ENCODE data around the gene CRTC1.

Gene CRTC1

GRCh38 chr19:18788529-18789421 lies 105.3 kb downstream of the CRTC1 start:
- no peak for TF ChIP-seq CTCF (IDR thresholded peaks at IDR 0.05; ENCODE audit: insufficient read depth, low read depth, low read length, missing control alignments)
- no peak for DNase-seq (ENCODE audit: low read depth)
- H3K4me3 ChIP-seq (ENCODE audit: low read length): no peak overlapping the region

- DNase-seq (ENCODE audit: low read depth): no peak
- H3K4me3 ChIP-seq (ENCODE audit: low read length): no peak overlapping the region
- no peak for TF ChIP-seq CTCF (IDR thresholded peaks at IDR 0.05; ENCODE audit: insufficient read depth, low read depth, low read length, missing control alignments)
Measured at GRCh38 chr19:18789422-18789869, 106.0 kb downstream of the CRTC1 start.

- TF ChIP-seq CTCF (IDR thresholded peaks at IDR 0.05; ENCODE audit: insufficient read depth, low read depth, low read length, missing control alignments): no peak
- no peak for DNase-seq (ENCODE audit: low read depth)
- H3K4me3 ChIP-seq (ENCODE audit: low read length): no peak overlapping the region
Measured at GRCh38 chr19:18789883-18790565, 106.5 kb downstream of the CRTC1 start.

- DNase-seq (ENCODE audit: low read depth): no peak
Measured at GRCh38 chr19:18790566-18791314, 107.3 kb downstream of the CRTC1 start, which contains the start of gene COMP. Gene COMP (minus strand): TSS chr19:18791305. CDS start chr19:18791269, 36 bp downstream.

GRCh38 chr19:18791315-18791678 lies 107.8 kb downstream of the CRTC1 start:
- no peak for TF ChIP-seq CTCF (IDR thresholded peaks at IDR 0.05; ENCODE audit: insufficient read depth, low read depth, low read length, missing control alignments)
- H3K4me3 ChIP-seq (ENCODE audit: low read length): no peak overlapping the region
- no peak for DNase-seq (ENCODE audit: low read depth)

More at GRCh38 chr19:18790566-18791314, 107.3 kb downstream of the CRTC1 start, which contains the start of gene COMP:
- no peak for TF ChIP-seq CTCF (IDR thresholded peaks at IDR 0.05; ENCODE audit: insufficient read depth, low read depth, low read length, missing control alignments)
- no peak within 1 kb of the TSS for H3K4me3 ChIP-seq (ENCODE audit: low read length)

- TF ChIP-seq CTCF (IDR thresholded peaks at IDR 0.05; ENCODE audit: insufficient read depth, low read depth, low read length, missing control alignments): no peak
- H3K4me3 ChIP-seq (ENCODE audit: low read length): no peak overlapping the region
- no peak for DNase-seq (ENCODE audit: low read depth)
Measured at GRCh38 chr19:18792661-18793060, 109.2 kb downstream of the CRTC1 start.

Measured in epithelial cell of esophagus (primary cell).